Endothelial cell of hepatic sinusoid (primary cell): Measurements from ENCODE around the gene FBXO10.

ENCODE experiments used
- in situ Hi-C: cut with HindIII; loops from 2 replicates; pipeline ENCODE4 v1.10.0; 2017; ENCODE audit warnings: low sequenced_read_pairs

Gene FBXO10

GRCh38 chr9:37555786-37556185 is 20.4 kb downstream of the FBXO10 start:
- in situ Hi-C loops = no loop called here

- in situ Hi-C loops = no loop called here
Measured at GRCh38 chr9:37554318-37554717, 21.9 kb downstream of the FBXO10 start.

- in situ Hi-C loops = no loop called here
Measured at GRCh38 chr9:37551888-37552287, 24.3 kb downstream of the FBXO10 start.

GRCh38 chr9:37551468-37551867 is 24.7 kb downstream of the FBXO10 start:
- in situ Hi-C loops = no loop called here

GRCh38 chr9:37550781-37551180 is 25.4 kb downstream of the FBXO10 start:
- in situ Hi-C loops = no loop called here

GRCh38 chr9:37549527-37549926 is 26.7 kb downstream of the FBXO10 start:
- in situ Hi-C loops = no loop called here

GRCh38 chr9:37547328-37547878 is 28.8 kb downstream of the FBXO10 start:
- in situ Hi-C loops = no loop called here

GRCh38 chr9:37543468-37543867 is 32.7 kb downstream of the FBXO10 start:
- in situ Hi-C loops = no loop called here

- in situ Hi-C loops = no loop called here
Measured at GRCh38 chr9:37542895-37543294, 33.3 kb downstream of the FBXO10 start.

GRCh38 chr9:37542488-37542887 is 33.7 kb downstream of the FBXO10 start:
- in situ Hi-C loops = no loop called here

- in situ Hi-C loops = no loop called here
Measured at GRCh38 chr9:37541465-37541864, 34.7 kb downstream of the FBXO10 start.

GRCh38 chr9:37540634-37541033 is 35.5 kb downstream of the FBXO10 start:
- in situ Hi-C loops = no loop called here

- in situ Hi-C loops = no loop called here
Measured at GRCh38 chr9:37539634-37540033, 36.5 kb downstream of the FBXO10 start.

- in situ Hi-C loops = no loop called here
Measured at GRCh38 chr9:37538099-37538498, 38.1 kb downstream of the FBXO10 start.

GRCh38 chr9:37534901-37535300 is 41.3 kb downstream of the FBXO10 start:
- in situ Hi-C loops = no loop called here

- in situ Hi-C loops = no loop called here
Measured at GRCh38 chr9:37534412-37534811, 41.8 kb downstream of the FBXO10 start.

GRCh38 chr9:37531699-37532098 is 44.5 kb downstream of the FBXO10 start:
- in situ Hi-C loops = no loop called here

GRCh38 chr9:37528652-37529471 is 47.3 kb downstream of the FBXO10 start:
- in situ Hi-C loops = no loop called here

- in situ Hi-C loops = no loop called here
Measured at GRCh38 chr9:37523916-37524315, 52.3 kb downstream of the FBXO10 start.

GRCh38 chr9:37522971-37523370 is 53.2 kb downstream of the FBXO10 start:
- in situ Hi-C loops = no loop called here

GRCh38 chr9:37521111-37521510 is 55.1 kb downstream of the FBXO10 start:
- in situ Hi-C loops = no loop called here

- in situ Hi-C loops = no loop called here
Measured at GRCh38 chr9:37520641-37521040, 55.5 kb downstream of the FBXO10 start.

- in situ Hi-C loops = no loop called here
Measured at GRCh38 chr9:37517923-37518322, 58.3 kb downstream of the FBXO10 start.
